K562 (cell line): ENCODE measurements around the gene CLCN1. TPM values are rescaled to one million over a fixed set of nuclear protein-coding genes. Genes with fewer than 3 reads are reported as not detected.

Source experiments
- DMBX1 ChIP-seq: fragments of 250-450 bp; sonication (Bioruptor Pico); IDR thresholded peaks from 2 replicates; pipeline ENCODE4 v1.8.0; 2022; ENCODE audit warnings: inconsistent platforms, mild to moderate bottlenecking, moderate library complexity, borderline replicate concordance
- ETS1 ChIP-seq: conservative IDR thresholded peaks from 2 replicates; pipeline ENCODE4 v1.6.1; 2011; ENCODE audit warnings: low read depth, mild to moderate bottlenecking, low read length; ENCODE audit not compliant: control insufficient read depth
- HBP1 ChIP-seq: fragments of 450-650 bp; formaldehyde crosslinking; IDR thresholded peaks from 2 replicates; pipeline ENCODE4 v1.4.0; 2022; ENCODE audit warnings: missing genetic modification characterization
- IRF1 ChIP-seq: sonication (generic); formaldehyde crosslinking; IDR thresholded peaks from 2 replicates; pipeline ENCODE4 v1.8.0; 2022; ENCODE audit warnings: missing genetic modification reagents, mild to moderate bottlenecking, borderline replicate concordance
- PTRF ChIP-seq: fragments of 450-650 bp; IDR thresholded peaks from 2 replicates; pipeline ENCODE4 v1.6.1; 2016; ENCODE audit warnings: mild to moderate bottlenecking, missing genetic modification characterization, missing compliant biosample characterization
- SNRNP70 ChIP-seq: fragments of 200-400 bp; formaldehyde crosslinking; optimal IDR thresholded peaks from 2 replicates; pipeline ENCODE3; 2017; ENCODE audit warnings: low read depth, low read length
- SREBF1 ChIP-seq: fragments of 150-350 bp; IDR thresholded peaks from 2 replicates; pipeline ENCODE4 v1.6.1; 2014; ENCODE audit warnings: antibody characterized with exemption, low read depth, low read length, borderline replicate concordance
- TCF3 ChIP-seq: sonication (generic); formaldehyde crosslinking; IDR thresholded peaks from 2 replicates; pipeline ENCODE4 v1.4.0; 2020; ENCODE audit warnings: mild to moderate bottlenecking, missing genetic modification reagents
- ZKSCAN3 ChIP-seq: fragments of 250-450 bp; sonication (Bioruptor Pico); IDR thresholded peaks from 2 replicates; pipeline ENCODE4 v1.4.0; 2020
- ZNF124 ChIP-seq: sonication (generic); formaldehyde crosslinking; IDR thresholded peaks from 2 replicates; pipeline ENCODE4 v1.8.1; 2022; ENCODE audit warnings: missing genetic modification reagents
- ZNF146 ChIP-seq: IDR thresholded peaks from one replicate; pipeline ENCODE4 v1.6.1; 2018; ENCODE audit warnings: missing compliant biosample characterization; ENCODE audit not compliant: unreplicated experiment
- ZNF174 ChIP-seq: fragments of 250-450 bp; sonication (Bioruptor Pico); IDR thresholded peaks from 2 replicates; pipeline ENCODE4 v1.4.0; 2020; ENCODE audit warnings: mild to moderate bottlenecking
- ZNF699 ChIP-seq: fragments of 250-450 bp; sonication (Bioruptor Pico); IDR thresholded peaks from 2 replicates; pipeline ENCODE4 v1.8.0; 2021; ENCODE audit warnings: mild to moderate bottlenecking, moderate library complexity; ENCODE audit not compliant: insufficient replicate concordance
- ZNF77 ChIP-seq: fragments of 250-450 bp; sonication (Bioruptor Pico); IDR thresholded peaks from 2 replicates; pipeline ENCODE4 v1.5.0; 2020
- ZNF778 ChIP-seq: fragments of 450-650 bp; formaldehyde crosslinking; IDR thresholded peaks from 2 replicates; pipeline ENCODE4 v1.4.0; 2020; ENCODE audit warnings: mild to moderate bottlenecking, moderate library complexity
- ZNF830 ChIP-seq: fragments of 250-450 bp; sonication (Bioruptor Pico); IDR thresholded peaks from 2 replicates; pipeline ENCODE4 v1.5.0; 2021; ENCODE audit warnings: mild to moderate bottlenecking
- polyA plus RNA-seq, 8 experiments: library from polyadenylated mRNA; depleted of rRNA in 4 of 8; stranded (reverse) in 5 of 8; unstranded in 3 of 8; fragments of >200 nt; fragmentation: Nextera tagmentation in 2 of 8; fragmentation: Illumina TruSeq in 1 of 8; extraction: Ambion mirVana in 2 of 8; extraction: Trizol in 1 of 8; gene quantifications; 2 replicates each; pipeline versions ENCODE4 v1.2.1 to v1.2.3, GENCODE V29; 2011 to 2014; ENCODE audit warnings: inconsistent platforms in 1 of 8, missing spikeins in 1 of 8
- total RNA-seq, 7 experiments: library from RNA; depleted of rRNA in 6 of 7; stranded (reverse); fragments of >200 nt in 6 of 7; fragmentation: Illumina TruSeq in 2 of 7; extraction: Trizol in 2 of 7; gene quantifications; 2 replicates each; pipeline versions ENCODE4 v1.2.1 to v1.2.3, GENCODE V29; 2011 to 2021; ENCODE audit warnings: low replicate concordance in 1 of 7
- TF ChIP-seq, protein P1 (sequence below): IDR thresholded peaks from 2 replicates; pipeline ENCODE4 v1.6.1; 2011; ENCODE audit not compliant: insufficient read length; ENCODE audit errors: extremely low read depth
- TF ChIP-seq, protein P2 (sequence below), 2 experiments: IDR thresholded peaks in 1 of 2; conservative IDR thresholded peaks in 1 of 2; 2 replicates each; pipeline ENCODE4 v1.6.1; 2016; ENCODE audit warnings: low read depth in 2 of 2, mild to moderate bottlenecking in 1 of 2, missing compliant biosample characterization in 1 of 2, missing genetic modification characterization in 1 of 2, moderate library complexity in 1 of 2

CLCN1 gene
- total and polyA plus RNA-seq, 9 of the 15 experiments (the other 6 are each of a cell fraction or from before 2014, with no cell fraction given): 0.01 to 0.11 (median 0.04) TPM; not detected in 4

GRCh38 chr7:143369678-143370651 is 54.1 kb downstream of the CLCN1 start (continued):
- TF ChIP-seq TCF3 (CRISPR knock-in tag) (no peak), DMBX1 (CRISPR knock-in tag) (peak; percentile 89), ZKSCAN3 (CRISPR knock-in tag) (peak; percentile 86), ZNF174 (peak; percentile 98), ZNF830 (CRISPR knock-in tag) (peak; percentile 99), HBP1 (CRISPR knock-in tag) (0 out of 2 replicates have a peak, but pooled peaks have one; percentile 77), ZNF146 (CRISPR knock-in tag) (no peak), SNRNP70 (no peak), ETS1 (no peak), PTRF (tag) (peak; percentile 96), ZNF77 (CRISPR knock-in tag) (0 out of 2 replicates have a peak, but pooled peaks have one; percentile 59), ZNF124 (CRISPR knock-in tag) (no peak), SREBF1 (no peak), ZNF778 (CRISPR knock-in tag) (no peak; the same call in 1 of the 2 replicates), ZNF699 (CRISPR knock-in tag) (no peak), IRF1 (no peak)
- TF ChIP-seq, protein P1, sequence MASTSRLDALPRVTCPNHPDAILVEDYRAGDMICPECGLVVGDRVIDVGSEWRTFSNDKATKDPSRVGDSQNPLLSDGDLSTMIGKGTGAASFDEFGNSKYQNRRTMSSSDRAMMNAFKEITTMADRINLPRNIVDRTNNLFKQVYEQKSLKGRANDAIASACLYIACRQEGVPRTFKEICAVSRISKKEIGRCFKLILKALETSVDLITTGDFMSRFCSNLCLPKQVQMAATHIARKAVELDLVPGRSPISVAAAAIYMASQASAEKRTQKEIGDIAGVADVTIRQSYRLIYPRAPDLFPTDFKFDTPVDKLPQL: no peak
- TF ChIP-seq, protein P2, sequence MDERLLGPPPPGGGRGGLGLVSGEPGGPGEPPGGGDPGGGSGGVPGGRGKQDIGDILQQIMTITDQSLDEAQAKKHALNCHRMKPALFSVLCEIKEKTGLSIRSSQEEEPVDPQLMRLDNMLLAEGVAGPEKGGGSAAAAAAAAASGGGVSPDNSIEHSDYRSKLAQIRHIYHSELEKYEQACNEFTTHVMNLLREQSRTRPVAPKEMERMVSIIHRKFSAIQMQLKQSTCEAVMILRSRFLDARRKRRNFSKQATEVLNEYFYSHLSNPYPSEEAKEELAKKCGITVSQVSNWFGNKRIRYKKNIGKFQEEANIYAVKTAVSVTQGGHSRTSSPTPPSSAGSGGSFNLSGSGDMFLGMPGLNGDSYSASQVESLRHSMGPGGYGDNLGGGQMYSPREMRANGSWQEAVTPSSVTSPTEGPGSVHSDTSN (CRISPR knock-in tag; IDR thresholded peaks at IDR 0.05; ENCODE audit: low read depth): no peak
- TF ChIP-seq, protein P2 (tag; conservative IDR thresholded peaks at IDR 0.05; ENCODE audit: low read depth): peak; percentile 65
